ENCODE data around the gene OR10J4. TPM values are rescaled to one million over a fixed set of nuclear protein-coding genes. Genes with fewer than 3 reads are reported as not detected.

OR10J4 gene
- total RNA-seq (2014; rRNA removed) (not detected in 2 replicates), Bru-seq, nascent RNA (not detected), BruChase-seq, experiment 1, labeled RNA remaining after a 6-hour chase (not detected), BruChase-seq, experiment 2, labeled RNA remaining after a 2-hour chase (not detected)
- long read RNA-seq: 0 reads

GRCh38 chr1:159431904-159432303 is at the start of gene OR10J4:
Gene OR10J4, plus strand, starts transcription at chr1:159432204.
- DNase-seq (no peak), ATAC-seq (no peak)
- H3K27me3 ChIP-seq (ENCODE audit: low read length): peaks cover 31% of the 10 kb centered on the region
- no peak within 1 kb of the TSS for H3K9ac ChIP-seq (ENCODE audit: low read length)
- POLR2A ChIA-PET (ENCODE audit: unreplicated experiment): no interaction called here
- no peaks in the 10 kb centered on the region for H4K20me1 ChIP-seq (ENCODE audit: low read length)
- H3F3A ChIP-seq (ENCODE audit: low read length, unreplicated experiment): no peaks in the 10 kb centered on the region
- no peaks in the 10 kb centered on the region for H3K79me2 ChIP-seq (ENCODE audit: low read length)
- H3K9me3 ChIP-seq (ENCODE audit: low read length): no peaks in the 10 kb centered on the region
- no TSS peak for BruUV-seq (replicated peaks)
- no peaks in the 10 kb centered on the region for H3K36me3 ChIP-seq (ENCODE audit: low read depth, low read length)
- H3K4me3 ChIP-seq (ENCODE audit: low read length): no peak within 1 kb of the TSS
- no peak within 1 kb of the TSS for H2AFZ ChIP-seq (ENCODE audit: low read length)
- TF ChIP-seq EZH2phosphoT487 (IDR thresholded peaks at IDR 0.05; ENCODE audit: borderline replicate concordance, low read length) (no peak), EZH2 (IDR thresholded peaks at IDR 0.05; ENCODE audit: low read length, unreplicated experiment) (no peak), CTCF (conservative IDR thresholded peaks at IDR 0.05; ENCODE audit: low read depth, low read length) (no peak)
- no peaks in the 10 kb centered on the region for H3K9me2 ChIP-seq (replicated peaks; ENCODE audit: low read length)
- intact Hi-C loops (cut with micrococcal nuclease): no loop called here
- CTCF ChIA-PET: no interaction called here
- H3K4me1 ChIP-seq (ENCODE audit: insufficient read depth, low read length): peaks cover 11% of the 10 kb centered on the region; the same call in 1 of the 2 replicates
- H3K27ac ChIP-seq (ENCODE audit: low read length): no peak within 1 kb of the TSS
- H3K4me2 ChIP-seq (ENCODE audit: low read length): no peak within 1 kb of the TSS

- no peaks in the 10 kb centered on the region for H4K20me1 ChIP-seq (ENCODE audit: low read length)
- no peak overlapping the region for H3K27ac ChIP-seq (ENCODE audit: low read length)
- no peak overlapping the region for H3K9ac ChIP-seq (ENCODE audit: low read length)
- no peak overlapping the region for H2AFZ ChIP-seq (ENCODE audit: low read length)
- POLR2A ChIA-PET (ENCODE audit: unreplicated experiment): no interaction called here
- ATAC-seq (no peak), DNase-seq (no peak)
- H3K79me2 ChIP-seq (ENCODE audit: low read length): no peaks in the 10 kb centered on the region
- no peak overlapping the region for H3K4me2 ChIP-seq (ENCODE audit: low read length)
- H3K9me3 ChIP-seq (ENCODE audit: low read length): no peaks in the 10 kb centered on the region
- BruUV-seq (replicated peaks): no TSS peak
- no peak overlapping the region for H3K4me3 ChIP-seq (ENCODE audit: low read length)
- H3K27me3 ChIP-seq (ENCODE audit: low read length): peaks cover 4% of the 10 kb centered on the region; the same call in 1 of the 2 replicates
- H3K9me2 ChIP-seq (replicated peaks; ENCODE audit: low read length): no peaks in the 10 kb centered on the region
- no peaks in the 10 kb centered on the region for H3K4me1 ChIP-seq (ENCODE audit: insufficient read depth, low read length)
- intact Hi-C loops (cut with micrococcal nuclease): no loop called here
- no peaks in the 10 kb centered on the region for H3F3A ChIP-seq (ENCODE audit: low read length, unreplicated experiment)
- no peak for TF ChIP-seq CTCF (conservative IDR thresholded peaks at IDR 0.05; ENCODE audit: low read depth, low read length)
- no peak for TF ChIP-seq EZH2phosphoT487 (IDR thresholded peaks at IDR 0.05; ENCODE audit: borderline replicate concordance, low read length)
- no peak for TF ChIP-seq EZH2 (IDR thresholded peaks at IDR 0.05; ENCODE audit: low read length, unreplicated experiment)
- CTCF ChIA-PET: no interaction called here
- no peaks in the 10 kb centered on the region for H3K36me3 ChIP-seq (ENCODE audit: low read depth, low read length)
Measured at GRCh38 chr1:159406821-159407220, 25.2 kb upstream of the OR10J4 start.

GRCh38 chr1:159408862-159409400 is 23.1 kb upstream of the OR10J4 start:
- no peak overlapping the region for H3K4me2 ChIP-seq (ENCODE audit: low read length)
- no peaks in the 10 kb centered on the region for H3K9me3 ChIP-seq (ENCODE audit: low read length)
- no peaks in the 10 kb centered on the region for H3K79me2 ChIP-seq (ENCODE audit: low read length)
- DNase-seq (no peak), ATAC-seq (no peak)
- no peaks in the 10 kb centered on the region for H3F3A ChIP-seq (ENCODE audit: low read length, unreplicated experiment)
- H3K4me3 ChIP-seq (ENCODE audit: low read length): no peak overlapping the region
- no TSS peak for BruUV-seq (replicated peaks)
- no peak overlapping the region for H2AFZ ChIP-seq (ENCODE audit: low read length)
- no peak overlapping the region for H3K27ac ChIP-seq (ENCODE audit: low read length)
- no peaks in the 10 kb centered on the region for H4K20me1 ChIP-seq (ENCODE audit: low read length)
- ChIA-PET POLR2A (ENCODE audit: unreplicated experiment) (no interaction called here), CTCF (interaction anchor here (0.6 kb wide), 1 partner anchor 182 kb away, joined by 3 read pairs; no protein-coding TSS in a partner anchor)
- TF ChIP-seq EZH2phosphoT487 (IDR thresholded peaks at IDR 0.05; ENCODE audit: borderline replicate concordance, low read length) (no peak), EZH2 (IDR thresholded peaks at IDR 0.05; ENCODE audit: low read length, unreplicated experiment) (no peak), CTCF (conservative IDR thresholded peaks at IDR 0.05; ENCODE audit: low read depth, low read length) (no peak)
- intact Hi-C loops (cut with micrococcal nuclease): no loop called here
- H3K9ac ChIP-seq (ENCODE audit: low read length): no peak overlapping the region
- H3K27me3 ChIP-seq (ENCODE audit: low read length): peaks cover 4% of the 10 kb centered on the region; the same call in 1 of the 2 replicates
- no peaks in the 10 kb centered on the region for H3K36me3 ChIP-seq (ENCODE audit: low read depth, low read length)
- no peaks in the 10 kb centered on the region for H3K4me1 ChIP-seq (ENCODE audit: insufficient read depth, low read length)
- H3K9me2 ChIP-seq (replicated peaks; ENCODE audit: low read length): no peaks in the 10 kb centered on the region

Data from PC-3 (cell line).